CD4-positive, alpha-beta T cell (primary cell): ENCODE data around the gene ZBTB7C. TPM values are rescaled to one million over a fixed set of nuclear protein-coding genes. Genes with fewer than 3 reads are reported as not detected.

Experiments used
- ATAC-seq: fragments of 200-7000 bp; cut with Tn5 transposase; one replicate; pipeline ENCODE4 v1.10.0; 2022; ENCODE audit warnings: mild to moderate bottlenecking; ENCODE audit not compliant: poor library complexity
- CTCF ChIA-PET: fragments of 350-600 bp; sonication (Branson Sonifier 250); formaldehyde crosslinking; loops from one replicate; lab custom pipeline; 2021; ENCODE audit warnings: antibody characterized with exemption, inconsistent platforms; lab: Charles Lee
- POLR2A ChIA-PET: fragments of 350-600 bp; sonication (Branson Sonifier 250); formaldehyde crosslinking; loops from one replicate; lab custom pipeline; 2021; ENCODE audit warnings: antibody characterized with exemption, inconsistent platforms; lab: Charles Lee
- DNase-seq, 14 experiments: peaks; one replicate each; pipeline ENCODE4 v3.0.0-alpha.2; 2013 to 2020; ENCODE audit warnings: mixed read lengths in 2 of 14
- H3K27ac ChIP-seq, 2 donors: one replicate each; pipeline versions ENCODE4 v1.5.1 to v1.7.0; 2013; ENCODE audit warnings: low read length in 2 of 2, low read depth in 1 of 2, mild to moderate bottlenecking in 1 of 2
- H3K27me3 ChIP-seq, 2 experiments: 1 replicate in 1 of 2; 2 replicates in 1 of 2; pipeline versions ENCODE4 v1.6.1 to v1.7.0; 2013; ENCODE audit warnings: low read length in 2 of 2, control low read depth in 1 of 2, mild to moderate bottlenecking in 1 of 2, moderate library complexity in 1 of 2; ENCODE audit not compliant: insufficient read depth in 2 of 2, control insufficient read depth in 1 of 2
- H3K36me3 ChIP-seq: one replicate; pipeline ENCODE4 v1.6.1; 2013; ENCODE audit warnings: low read length, control low read depth; ENCODE audit not compliant: insufficient read depth
- H3K4me1 ChIP-seq: one replicate; pipeline ENCODE4 v1.6.1; 2013; ENCODE audit warnings: low read length, control low read depth; ENCODE audit not compliant: insufficient read depth
- H3K4me3 ChIP-seq: one replicate; pipeline ENCODE4 v1.5.1; 2013; ENCODE audit warnings: mild to moderate bottlenecking, low read length, moderate library complexity
- H3K9me3 ChIP-seq, 2 experiments: 1 replicate in 1 of 2; 2 replicates in 1 of 2; pipeline versions ENCODE4 v1.6.1 to v1.7.0; 2013; ENCODE audit warnings: low read length in 2 of 2, mild to moderate bottlenecking in 2 of 2, control low read depth in 1 of 2, moderate library complexity in 1 of 2; ENCODE audit not compliant: control insufficient read depth in 1 of 2, insufficient read depth in 1 of 2
- H3K27ac Mint-ChIP-seq: one replicate; pipeline ENCODE4 v1.8.0; 2020; ENCODE audit warnings: mixed read lengths
- H3K27me3 Mint-ChIP-seq: one replicate; pipeline ENCODE4 v1.8.0; 2021; ENCODE audit warnings: mixed read lengths
- H3K36me3 Mint-ChIP-seq: one replicate; pipeline ENCODE4 v1.8.0; 2021; ENCODE audit warnings: low read depth, mixed read lengths
- H3K4me1 Mint-ChIP-seq: one replicate; pipeline ENCODE4 v1.8.0; 2021; ENCODE audit warnings: low read depth, mixed read lengths
- H3K4me3 Mint-ChIP-seq: one replicate; pipeline ENCODE4 v1.8.0; 2020; ENCODE audit warnings: mild to moderate bottlenecking, mixed read lengths
- H3K9me3 Mint-ChIP-seq: one replicate; pipeline ENCODE4 v1.8.0; 2020; ENCODE audit warnings: mixed read lengths
- intact Hi-C, 2 experiments: fragments of 100-400 bp; cut with DNase I in 1 of 2; cut with micrococcal nuclease in 1 of 2; formaldehyde crosslinking; loops; one replicate each; pipeline versions ENCODE4 v1.15.1 to v1.9.0; 2023 to 2025; cut with DNase I, micrococcal nuclease
- total RNA-seq, 174 experiments: library from RNA in 2 of 174; stranded (reverse) in 2 of 174; gene quantifications; one replicate each; pipeline ENCODE4 v1.2.3 and lab custom pipeline; 2021 to 2026
- TF ChIP-seq, protein P1 (sequence below): fragments of 200-600 bp; IDR thresholded peaks from one replicate; pipeline ENCODE4 v1.8.0; 2022; ENCODE audit warnings: antibody characterized with exemption, mild to moderate bottlenecking

Gene ZBTB7C
- total RNA-seq, 2 experiments from 2014 or later = not detected

DNA sequence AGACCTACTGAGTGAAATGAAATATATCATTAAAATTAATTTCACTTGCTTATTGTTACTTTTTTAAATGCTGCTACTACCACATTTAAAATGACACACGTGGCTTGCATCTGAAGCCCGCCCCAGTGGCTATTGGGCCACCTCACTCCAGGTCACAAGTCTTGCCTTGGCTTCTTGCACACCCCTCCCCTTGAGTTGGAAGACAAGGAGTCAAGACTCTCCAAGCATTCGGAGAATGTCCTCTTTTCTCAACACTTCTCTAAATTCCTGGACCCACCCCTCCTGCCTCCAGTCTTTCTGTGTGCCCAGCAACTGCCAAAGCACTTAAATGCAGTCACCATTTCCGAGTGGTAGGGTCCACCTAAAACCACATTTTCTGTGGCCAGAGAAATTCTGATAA is 73.4 kb downstream of the ZBTB7C start:
- Mint-ChIP-seq H3K27me3 (peaks cover 11% of the 10 kb centered on the region), H3K36me3 (no peaks in the 10 kb centered on the region), H3K9me3 (no peaks in the 10 kb centered on the region), H3K27ac (no peak overlapping the region), H3K4me1 (no peaks in the 10 kb centered on the region), H3K4me3 (no peak overlapping the region)
- CTCF ChIA-PET = no interaction called here
- Histone ChIP-seq H3K27ac (no peak overlapping the region), H3K4me3 (no peak overlapping the region), H3K9me3 (no peaks in the 10 kb centered on the region), H3K4me1 (no peaks in the 10 kb centered on the region), H3K36me3 (no peaks in the 10 kb centered on the region), H3K27me3 (peaks cover 0 to 3% of the 10 kb centered on the region in 2 experiments)
- no peak for ATAC-seq
- DNase-seq = no peak
- intact Hi-C loops = loop anchor here in 1 of 2 experiments (10.0 kb wide), 1 partner anchor 561 kb away; no protein-coding TSS in a partner anchor
- TF ChIP-seq, protein P1, sequence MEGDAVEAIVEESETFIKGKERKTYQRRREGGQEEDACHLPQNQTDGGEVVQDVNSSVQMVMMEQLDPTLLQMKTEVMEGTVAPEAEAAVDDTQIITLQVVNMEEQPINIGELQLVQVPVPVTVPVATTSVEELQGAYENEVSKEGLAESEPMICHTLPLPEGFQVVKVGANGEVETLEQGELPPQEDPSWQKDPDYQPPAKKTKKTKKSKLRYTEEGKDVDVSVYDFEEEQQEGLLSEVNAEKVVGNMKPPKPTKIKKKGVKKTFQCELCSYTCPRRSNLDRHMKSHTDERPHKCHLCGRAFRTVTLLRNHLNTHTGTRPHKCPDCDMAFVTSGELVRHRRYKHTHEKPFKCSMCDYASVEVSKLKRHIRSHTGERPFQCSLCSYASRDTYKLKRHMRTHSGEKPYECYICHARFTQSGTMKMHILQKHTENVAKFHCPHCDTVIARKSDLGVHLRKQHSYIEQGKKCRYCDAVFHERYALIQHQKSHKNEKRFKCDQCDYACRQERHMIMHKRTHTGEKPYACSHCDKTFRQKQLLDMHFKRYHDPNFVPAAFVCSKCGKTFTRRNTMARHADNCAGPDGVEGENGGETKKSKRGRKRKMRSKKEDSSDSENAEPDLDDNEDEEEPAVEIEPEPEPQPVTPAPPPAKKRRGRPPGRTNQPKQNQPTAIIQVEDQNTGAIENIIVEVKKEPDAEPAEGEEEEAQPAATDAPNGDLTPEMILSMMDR = no peak
- POLR2A ChIA-PET = no interaction called here

DNA sequence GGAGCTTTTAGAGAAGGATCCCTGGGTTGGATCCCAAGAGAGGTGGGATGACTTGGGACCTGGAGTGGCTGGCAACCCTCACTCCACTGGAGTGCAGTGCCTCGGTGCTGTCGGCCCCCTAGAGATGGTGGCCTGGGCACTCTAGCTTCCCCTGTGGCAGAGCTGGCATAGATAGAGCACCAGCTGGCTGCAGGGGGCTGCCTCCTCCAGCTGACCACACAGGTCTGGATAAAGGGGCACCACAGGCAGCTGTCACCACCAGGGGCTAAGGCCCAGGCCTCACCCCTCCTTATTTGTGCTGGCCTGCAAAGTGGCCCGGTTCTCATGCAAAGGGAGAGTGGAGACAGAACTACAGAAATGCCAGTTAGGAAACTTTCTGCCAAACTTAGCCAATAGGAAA is 74.3 kb downstream of the ZBTB7C start:
- no peak overlapping the region for H3K27ac ChIP-seq

DNA sequence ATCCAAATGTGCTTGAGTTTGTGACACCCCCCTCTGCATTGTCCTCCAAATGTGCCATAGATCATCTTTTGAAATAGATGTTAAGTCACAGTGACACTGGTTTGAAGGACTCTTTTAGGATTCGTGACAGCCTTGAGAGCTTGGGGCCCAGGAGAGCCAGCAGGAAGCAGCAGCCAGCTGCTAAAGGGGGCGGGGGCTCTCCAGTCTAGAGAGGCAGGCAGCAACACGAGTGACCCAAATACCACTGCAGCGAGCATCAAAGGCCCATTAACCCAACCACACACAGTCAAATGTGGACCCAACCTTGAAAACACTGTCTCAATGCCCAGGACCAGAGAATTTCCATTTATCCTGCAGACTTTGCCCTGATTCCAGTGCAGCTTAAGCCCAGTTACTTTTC is 75.6 kb downstream of the ZBTB7C start:
- H3K9me3 Mint-ChIP-seq = no peaks in the 10 kb centered on the region
- DNase-seq (no peak), ATAC-seq (no peak)
- TF ChIP-seq, protein P1 = no peak
- no peaks in the 10 kb centered on the region for H3K4me1 ChIP-seq
- H3K4me3 ChIP-seq = no peak overlapping the region
- ChIA-PET POLR2A (no interaction called here), CTCF (no interaction called here)
- peaks cover 0 to 4% of the 10 kb centered on the region in 2 experiments for H3K9me3 ChIP-seq
- peaks cover 0 to 2% of the 10 kb centered on the region in 2 experiments for H3K27me3 ChIP-seq
- no peaks in the 10 kb centered on the region for H3K36me3 ChIP-seq
- no peaks in the 10 kb centered on the region for H3K36me3 Mint-ChIP-seq
- no peaks in the 10 kb centered on the region for H3K4me1 Mint-ChIP-seq
- H3K27ac ChIP-seq = no peak overlapping the region
- H3K4me3 Mint-ChIP-seq = no peak overlapping the region
- H3K27me3 Mint-ChIP-seq = peaks cover 11% of the 10 kb centered on the region
- intact Hi-C loops = loop anchor here in 1 of 2 experiments (10.0 kb wide), 1 partner anchor 559 kb away; no protein-coding TSS in a partner anchor
- H3K27ac Mint-ChIP-seq = no peak overlapping the region

More for the DNA sequence above, 74.3 kb downstream of the ZBTB7C start:
- ATAC-seq = no peak
- TF ChIP-seq, protein P1 = no peak
- ChIA-PET POLR2A (no interaction called here), CTCF (no interaction called here)
- H3K4me1 Mint-ChIP-seq = no peaks in the 10 kb centered on the region
- H3K27ac Mint-ChIP-seq = no peak overlapping the region
- Histone ChIP-seq H3K27me3 (peaks cover 0 to 3% of the 10 kb centered on the region in 2 experiments), H3K9me3 (peaks cover 0 to 4% of the 10 kb centered on the region in 2 experiments), H3K4me1 (no peaks in the 10 kb centered on the region), H3K4me3 (no peak overlapping the region), H3K36me3 (no peaks in the 10 kb centered on the region)
- H3K4me3 Mint-ChIP-seq = no peak overlapping the region
- intact Hi-C loops = loop anchor here in 1 of 2 experiments (10.0 kb wide), 1 partner anchor 560 kb away; no protein-coding TSS in a partner anchor
- H3K9me3 Mint-ChIP-seq = no peaks in the 10 kb centered on the region
- no peaks in the 10 kb centered on the region for H3K36me3 Mint-ChIP-seq
- DNase-seq = no peak
- peaks cover 11% of the 10 kb centered on the region for H3K27me3 Mint-ChIP-seq
